OCI-M2 (cell line): ENCODE results near the gene PROKR2.

ENCODE experiments used
- DNase-seq: peaks from one replicate; lab custom pipeline; 2025; ENCODE audit not compliant: unreplicated experiment; lab: John Stamatoyannopoulos, UW

The PROKR2 gene

DNA sequence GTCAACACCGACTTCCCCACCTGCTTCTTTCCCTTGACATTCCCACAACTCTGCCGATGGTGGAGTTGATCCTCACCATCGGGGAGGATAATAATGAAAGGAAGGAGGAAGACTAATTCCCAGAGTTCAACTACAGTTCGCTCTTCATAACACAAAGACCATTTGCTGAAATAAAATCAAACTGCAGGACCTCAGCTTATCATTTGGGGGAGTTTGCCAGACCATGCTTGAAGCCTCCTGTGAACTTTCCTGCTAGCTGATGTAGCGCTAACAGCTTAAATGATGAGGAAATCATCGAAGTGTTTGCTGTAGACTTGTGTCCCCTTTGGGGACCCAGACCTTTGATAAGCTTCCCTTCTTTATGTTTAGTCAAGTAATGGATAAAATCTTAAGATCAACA lies 26.2 kb downstream of the PROKR2 start:
- DNase-seq: no peak

DNA sequence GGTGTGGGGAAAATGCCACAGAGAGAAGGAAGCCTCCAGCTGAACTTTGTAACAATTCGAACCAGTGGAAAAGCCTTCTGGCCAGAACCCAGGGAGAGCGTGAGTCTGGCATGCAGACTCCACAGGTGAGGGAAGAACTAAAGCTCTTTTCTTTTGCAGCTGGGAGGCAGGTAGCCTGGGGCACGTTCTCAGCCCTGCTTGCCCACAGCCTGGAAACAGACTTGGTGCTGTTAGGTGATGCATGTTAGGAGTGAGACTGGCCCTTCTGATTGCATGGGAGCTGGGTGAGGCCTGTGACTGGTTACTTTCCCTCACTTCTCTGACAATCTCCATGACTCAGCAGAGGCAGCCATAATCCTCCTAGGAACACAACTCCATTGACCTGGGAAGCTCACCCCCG lies 34.2 kb downstream of the PROKR2 start:
- DNase-seq: no peak

GRCh38 chr20:5279661-5280060 lies 37.1 kb downstream of the PROKR2 start:
- DNase-seq: no peak

GRCh38 chr20:5272268-5272667 lies 44.5 kb downstream of the PROKR2 start:
- DNase-seq: no peak

GRCh38 chr20:5270603-5271002 lies 46.2 kb downstream of the PROKR2 start:
- no peak for DNase-seq

DNA sequence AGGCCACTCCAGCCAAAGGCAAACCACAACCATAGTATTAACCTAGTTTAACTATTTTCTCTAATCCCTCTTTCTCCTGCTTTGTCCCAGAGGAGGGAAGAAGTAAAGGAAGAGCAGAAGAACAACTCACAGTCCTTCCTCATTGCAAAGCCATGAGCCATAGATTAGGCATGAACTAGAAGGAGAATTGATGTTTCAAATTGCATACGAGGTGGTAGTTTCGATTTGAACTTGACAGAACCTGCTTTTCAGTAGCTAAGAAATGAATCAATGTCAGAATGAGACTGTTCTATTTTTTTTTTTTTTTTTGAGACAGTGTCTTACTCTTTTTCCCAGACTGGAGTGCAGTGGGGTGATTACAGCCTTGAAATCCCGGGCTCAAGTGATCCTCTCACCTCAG lies 48.3 kb downstream of the PROKR2 start:
- DNase-seq: no peak

GRCh38 chr20:5267092-5267491 lies 49.7 kb downstream of the PROKR2 start:
- no peak for DNase-seq
